Measurements from ENCODE around the gene UBAP2L. TPM values are rescaled to one million over a fixed set of nuclear protein-coding genes. Genes with fewer than 3 reads are reported as not detected.

UBAP2L gene
- total and polyA plus RNA-seq, 9 of the 15 experiments (the other 6 are each of a cell fraction or from before 2014, with no cell fraction given), result 75.0 to 245 (median 119) TPM

GRCh38 chr1:154186177-154186576 is 34.6 kb upstream of the UBAP2L start (continued):
- TF ChIP-seq GTF2B (IDR thresholded peaks at IDR 0.05; ENCODE audit: extremely low read depth, insufficient read length) (no peak), GTF2A2 (tag; IDR thresholded peaks at IDR 0.05) (no peak), CBFB (CRISPR knock-in tag; IDR thresholded peaks at IDR 0.05) (no peak), NCOR1 (IDR thresholded peaks at IDR 0.05) (no peak), JUN (IDR thresholded peaks at IDR 0.05; ENCODE audit: borderline replicate concordance, low read depth, low read length) (no peak), JUN (CRISPR knock-in tag; IDR thresholded peaks at IDR 0.05; ENCODE audit: borderline replicate concordance) (no peak), EWSR1 (IDR thresholded peaks at IDR 0.05; ENCODE audit: borderline replicate concordance, low read depth, partially characterized antibody) (no peak), SMAD4 (CRISPR knock-in tag; conservative IDR thresholded peaks at IDR 0.05) (no peak), ZC3H11A (IDR thresholded peaks at IDR 0.05; ENCODE audit: low read depth, low read length) (no peak), ZNF354B (CRISPR knock-in tag; IDR thresholded peaks at IDR 0.05) (no peak), MTA1 (IDR thresholded peaks at IDR 0.05; ENCODE audit: borderline replicate concordance) (no peak), PHF20 (IDR thresholded peaks at IDR 0.05; ENCODE audit: partially characterized antibody) (no peak), DPF2 (IDR thresholded peaks at IDR 0.05) (no peak), SREBF1 (IDR thresholded peaks at IDR 0.05; ENCODE audit: borderline replicate concordance, low read depth, low read length) (no peak), NFIC (IDR thresholded peaks at IDR 0.05) (no peak), EHMT2 (IDR thresholded peaks at IDR 0.05) (0 out of 2 replicates have a peak, but pooled peaks have one; percentile 21), GATA2 (CRISPR knock-in tag; IDR thresholded peaks at IDR 0.05) (no peak), SIN3B (IDR thresholded peaks at IDR 0.05; ENCODE audit: low read depth) (no peak)
- TF ChIP-seq, protein P1, sequence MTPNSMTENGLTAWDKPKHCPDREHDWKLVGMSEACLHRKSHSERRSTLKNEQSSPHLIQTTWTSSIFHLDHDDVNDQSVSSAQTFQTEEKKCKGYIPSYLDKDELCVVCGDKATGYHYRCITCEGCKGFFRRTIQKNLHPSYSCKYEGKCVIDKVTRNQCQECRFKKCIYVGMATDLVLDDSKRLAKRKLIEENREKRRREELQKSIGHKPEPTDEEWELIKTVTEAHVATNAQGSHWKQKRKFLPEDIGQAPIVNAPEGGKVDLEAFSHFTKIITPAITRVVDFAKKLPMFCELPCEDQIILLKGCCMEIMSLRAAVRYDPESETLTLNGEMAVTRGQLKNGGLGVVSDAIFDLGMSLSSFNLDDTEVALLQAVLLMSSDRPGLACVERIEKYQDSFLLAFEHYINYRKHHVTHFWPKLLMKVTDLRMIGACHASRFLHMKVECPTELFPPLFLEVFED (CRISPR knock-in tag; conservative IDR thresholded peaks at IDR 0.05), result 0 out of 2 replicates have a peak, but pooled peaks have one; percentile 6
- TF ChIP-seq, protein P2, sequence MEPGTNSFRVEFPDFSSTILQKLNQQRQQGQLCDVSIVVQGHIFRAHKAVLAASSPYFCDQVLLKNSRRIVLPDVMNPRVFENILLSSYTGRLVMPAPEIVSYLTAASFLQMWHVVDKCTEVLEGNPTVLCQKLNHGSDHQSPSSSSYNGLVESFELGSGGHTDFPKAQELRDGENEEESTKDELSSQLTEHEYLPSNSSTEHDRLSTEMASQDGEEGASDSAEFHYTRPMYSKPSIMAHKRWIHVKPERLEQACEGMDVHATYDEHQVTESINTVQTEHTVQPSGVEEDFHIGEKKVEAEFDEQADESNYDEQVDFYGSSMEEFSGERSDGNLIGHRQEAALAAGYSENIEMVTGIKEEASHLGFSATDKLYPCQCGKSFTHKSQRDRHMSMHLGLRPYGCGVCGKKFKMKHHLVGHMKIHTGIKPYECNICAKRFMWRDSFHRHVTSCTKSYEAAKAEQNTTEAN (CRISPR knock-in tag; IDR thresholded peaks at IDR 0.05), result no peak
- TF ChIP-seq, protein P3, sequence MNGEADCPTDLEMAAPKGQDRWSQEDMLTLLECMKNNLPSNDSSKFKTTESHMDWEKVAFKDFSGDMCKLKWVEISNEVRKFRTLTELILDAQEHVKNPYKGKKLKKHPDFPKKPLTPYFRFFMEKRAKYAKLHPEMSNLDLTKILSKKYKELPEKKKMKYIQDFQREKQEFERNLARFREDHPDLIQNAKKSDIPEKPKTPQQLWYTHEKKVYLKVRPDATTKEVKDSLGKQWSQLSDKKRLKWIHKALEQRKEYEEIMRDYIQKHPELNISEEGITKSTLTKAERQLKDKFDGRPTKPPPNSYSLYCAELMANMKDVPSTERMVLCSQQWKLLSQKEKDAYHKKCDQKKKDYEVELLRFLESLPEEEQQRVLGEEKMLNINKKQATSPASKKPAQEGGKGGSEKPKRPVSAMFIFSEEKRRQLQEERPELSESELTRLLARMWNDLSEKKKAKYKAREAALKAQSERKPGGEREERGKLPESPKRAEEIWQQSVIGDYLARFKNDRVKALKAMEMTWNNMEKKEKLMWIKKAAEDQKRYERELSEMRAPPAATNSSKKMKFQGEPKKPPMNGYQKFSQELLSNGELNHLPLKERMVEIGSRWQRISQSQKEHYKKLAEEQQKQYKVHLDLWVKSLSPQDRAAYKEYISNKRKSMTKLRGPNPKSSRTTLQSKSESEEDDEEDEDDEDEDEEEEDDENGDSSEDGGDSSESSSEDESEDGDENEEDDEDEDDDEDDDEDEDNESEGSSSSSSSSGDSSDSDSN (IDR thresholded peaks at IDR 0.05; ENCODE audit: borderline replicate concordance in 1 of 2, low read depth in 2 of 2, low read length in 2 of 2), result no peak
- TF ChIP-seq, protein P4, sequence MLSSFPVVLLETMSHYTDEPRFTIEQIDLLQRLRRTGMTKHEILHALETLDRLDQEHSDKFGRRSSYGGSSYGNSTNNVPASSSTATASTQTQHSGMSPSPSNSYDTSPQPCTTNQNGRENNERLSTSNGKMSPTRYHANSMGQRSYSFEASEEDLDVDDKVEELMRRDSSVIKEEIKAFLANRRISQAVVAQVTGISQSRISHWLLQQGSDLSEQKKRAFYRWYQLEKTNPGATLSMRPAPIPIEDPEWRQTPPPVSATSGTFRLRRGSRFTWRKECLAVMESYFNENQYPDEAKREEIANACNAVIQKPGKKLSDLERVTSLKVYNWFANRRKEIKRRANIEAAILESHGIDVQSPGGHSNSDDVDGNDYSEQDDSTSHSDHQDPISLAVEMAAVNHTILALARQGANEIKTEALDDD (IDR thresholded peaks at IDR 0.05), result no peak
